ENCODE data around the gene RELA.
"Not testable (repeated sequence)": the region's sequence is repeated elsewhere in the genome, so short reads cannot be mapped to it uniquely, and the experiment has no call there.

Gene RELA

DNA sequence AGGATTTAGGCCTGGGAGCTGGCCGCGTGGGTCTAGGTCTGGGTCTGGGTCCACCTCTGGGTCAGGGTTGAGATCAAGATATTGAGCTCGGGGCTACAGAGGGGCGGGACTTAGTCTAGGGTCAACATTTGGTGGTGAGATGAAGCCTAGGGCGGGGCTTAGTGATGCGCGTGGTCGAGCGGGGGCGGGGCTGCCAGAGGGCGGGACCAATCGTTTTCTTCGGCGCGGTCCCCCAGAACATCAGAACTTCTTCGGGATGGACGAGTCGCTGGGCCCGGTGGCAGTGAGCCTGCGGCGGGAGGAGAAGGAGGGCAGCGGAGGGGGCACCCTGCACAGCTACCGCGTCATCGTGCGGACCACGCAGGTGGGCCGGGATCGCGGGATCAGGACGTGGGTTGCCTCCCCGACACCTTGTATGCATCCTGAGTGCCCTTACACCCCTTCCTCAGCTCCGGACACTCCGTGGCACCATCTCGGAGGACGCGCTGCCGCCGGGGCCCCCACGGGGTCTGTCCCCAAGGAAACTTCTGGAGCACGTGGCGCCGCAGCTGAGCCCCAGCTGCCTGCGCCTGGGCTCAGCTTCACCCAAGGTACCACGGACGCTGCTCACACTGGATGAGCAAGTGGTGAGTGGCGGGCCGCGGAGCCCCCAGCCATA is 20.6 kb downstream of the RELA start:
- H3K9ac ChIP-seq (ENCODE audit: low read depth, low read length), result peak overlapping the region; percentile 24
- H3K27me3 ChIP-seq (ENCODE audit: control insufficient read depth, insufficient read depth, low read length), result no peaks in the 10 kb centered on the region
- peaks cover 14% of the 10 kb centered on the region for H3K4me1 ChIP-seq (ENCODE audit: control insufficient read depth, insufficient read depth, low read length)
- H3K4me3 ChIP-seq (ENCODE audit: low read depth, low read length), result peak overlapping the region; percentile 74
- H3K9me3 ChIP-seq (ENCODE audit: control insufficient read depth, insufficient read depth, low read length), result no peaks in the 10 kb centered on the region
- H3K36me3 ChIP-seq (ENCODE audit: control insufficient read depth, insufficient read depth, low read length), result peaks cover 8% of the 10 kb centered on the region

GRCh38 chr11:65641297-65642013 is 21.3 kb downstream of the RELA start:
- no peaks in the 10 kb centered on the region for H3K27me3 ChIP-seq (ENCODE audit: control insufficient read depth, insufficient read depth, low read length)
- peaks cover 14% of the 10 kb centered on the region for H3K4me1 ChIP-seq (ENCODE audit: control insufficient read depth, insufficient read depth, low read length)
- H3K36me3 ChIP-seq (ENCODE audit: control insufficient read depth, insufficient read depth, low read length), result peaks cover 15% of the 10 kb centered on the region
- peak overlapping the region; percentile 74 for H3K4me3 ChIP-seq (ENCODE audit: low read depth, low read length)
- peak overlapping the region; percentile 24 for H3K9ac ChIP-seq (ENCODE audit: low read depth, low read length)
- H3K9me3 ChIP-seq (ENCODE audit: control insufficient read depth, insufficient read depth, low read length), result no peaks in the 10 kb centered on the region

DNA sequence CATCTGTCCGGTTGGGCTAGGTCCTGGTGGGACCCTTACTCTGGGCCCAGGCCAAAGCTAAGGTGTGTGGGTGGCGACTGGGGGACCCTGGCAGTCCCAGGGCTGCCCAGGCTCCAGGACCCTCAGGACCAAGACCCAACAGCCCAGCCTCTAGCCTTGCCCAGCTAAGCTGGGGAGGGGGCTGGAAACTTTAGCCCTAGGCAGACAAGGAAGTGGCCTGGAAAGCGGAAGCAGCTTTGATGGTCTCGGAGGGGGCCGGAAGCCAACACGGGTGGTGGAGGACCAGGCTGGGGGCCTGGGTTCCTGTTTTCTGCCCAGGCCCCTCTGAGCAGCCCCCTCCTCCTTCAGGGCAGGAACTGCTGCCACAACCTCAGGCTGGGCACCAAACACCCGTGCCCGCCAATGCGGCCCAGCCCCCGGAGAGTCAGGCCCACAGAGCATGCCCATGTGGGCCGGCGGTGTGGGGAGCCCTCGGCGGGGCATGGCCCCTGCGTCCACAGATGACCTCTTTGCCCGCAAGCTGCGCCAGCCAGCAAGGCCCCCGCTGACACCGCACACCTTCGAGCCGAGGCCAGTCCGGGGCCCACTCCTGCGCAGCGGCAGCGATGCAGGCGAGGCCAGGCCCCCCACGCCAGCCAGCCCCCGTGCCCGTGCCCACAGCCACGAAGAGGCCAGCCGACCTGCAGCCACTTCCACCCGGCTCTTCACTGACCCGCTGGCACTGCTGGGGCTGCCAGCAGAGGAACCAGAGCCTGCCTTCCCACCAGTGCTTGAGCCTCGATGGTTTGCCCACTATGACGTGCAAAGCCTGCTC is 22.0 kb downstream of the RELA start:
- Histone ChIP-seq H3K27me3 (ENCODE audit: control insufficient read depth, insufficient read depth, low read length) (no peaks in the 10 kb centered on the region), H3K9ac (ENCODE audit: low read depth, low read length) (no peak overlapping the region), H3K9me3 (ENCODE audit: control insufficient read depth, insufficient read depth, low read length) (no peaks in the 10 kb centered on the region), H3K4me1 (ENCODE audit: control insufficient read depth, insufficient read depth, low read length) (peaks cover 14% of the 10 kb centered on the region), H3K4me3 (ENCODE audit: low read depth, low read length) (no peak overlapping the region), H3K36me3 (ENCODE audit: control insufficient read depth, insufficient read depth, low read length) (peaks cover 18% of the 10 kb centered on the region)

DNA sequence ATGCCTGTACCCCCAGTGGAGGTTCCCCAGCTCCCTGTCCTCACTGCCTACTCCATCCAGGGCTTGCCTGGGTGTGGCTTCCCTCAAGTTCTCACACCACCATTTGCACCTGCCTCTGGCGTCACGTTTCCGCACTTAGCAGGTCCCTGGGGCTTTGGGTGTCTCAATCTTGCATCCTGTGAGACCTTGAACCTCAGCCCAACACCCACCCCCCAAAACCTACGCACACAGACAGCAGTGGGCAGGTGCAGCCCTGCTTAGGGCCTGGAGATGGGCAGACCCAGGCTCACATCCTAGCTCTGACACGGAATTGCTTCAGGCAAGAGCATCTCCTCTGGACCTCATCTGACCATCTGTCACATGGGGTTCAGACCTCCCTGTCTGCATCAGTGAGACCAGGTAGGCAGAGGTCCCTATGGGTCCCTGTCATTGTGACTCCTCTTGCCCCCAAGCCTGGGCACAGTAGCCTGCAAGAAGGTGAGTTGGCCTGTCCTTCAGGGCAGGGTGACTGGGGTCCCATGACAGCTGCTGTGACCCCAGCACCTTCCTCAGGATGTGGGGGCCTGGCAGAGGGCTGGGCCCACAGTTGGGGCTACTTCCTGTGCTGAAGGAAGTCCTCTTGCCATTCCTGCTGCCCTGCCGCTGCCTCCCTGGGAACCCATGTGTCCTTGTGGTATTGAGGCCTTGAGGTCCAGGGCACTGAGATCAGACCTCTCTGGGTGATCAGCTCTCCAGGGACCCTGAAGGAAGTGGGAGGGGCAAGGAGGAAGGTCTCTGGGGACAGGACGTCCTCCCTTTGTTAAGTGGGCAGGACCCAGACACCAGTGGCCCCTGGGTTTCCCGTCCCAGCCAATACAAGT is 22.9 kb downstream of the RELA start:
- no peaks in the 10 kb centered on the region for H3K27me3 ChIP-seq (ENCODE audit: control insufficient read depth, insufficient read depth, low read length)
- H3K4me3 ChIP-seq (ENCODE audit: low read depth, low read length), result no peak overlapping the region
- peaks cover 26% of the 10 kb centered on the region for H3K36me3 ChIP-seq (ENCODE audit: control insufficient read depth, insufficient read depth, low read length)
- H3K4me1 ChIP-seq (ENCODE audit: control insufficient read depth, insufficient read depth, low read length), result peaks cover 14% of the 10 kb centered on the region
- H3K9me3 ChIP-seq (ENCODE audit: control insufficient read depth, insufficient read depth, low read length), result no peaks in the 10 kb centered on the region
- no peak overlapping the region for H3K9ac ChIP-seq (ENCODE audit: low read depth, low read length)

DNA sequence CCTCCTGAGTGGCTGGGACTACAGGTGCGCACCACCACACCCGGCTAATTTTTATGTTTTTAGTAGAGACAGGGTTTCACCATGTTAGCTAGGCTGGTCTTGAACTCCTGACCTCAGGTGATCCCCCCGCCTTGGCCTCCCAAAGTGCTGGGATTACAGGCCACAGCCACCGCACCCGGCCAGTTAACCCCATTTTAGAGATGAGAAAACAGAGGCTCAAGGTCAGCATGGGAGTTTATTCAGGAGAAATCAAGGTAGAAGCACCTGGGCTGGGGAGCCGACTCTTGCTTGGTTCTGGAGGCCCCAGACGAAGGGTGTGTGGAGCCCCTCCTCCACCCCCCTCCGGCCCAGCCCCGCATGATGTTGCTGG is 23.5 kb downstream of the RELA start:
- not testable (repeated sequence) for H3K4me3 ChIP-seq (ENCODE audit: low read depth, low read length); H3K9me3 ChIP-seq (ENCODE audit: control insufficient read depth, insufficient read depth, low read length); H3K9ac ChIP-seq (ENCODE audit: low read depth, low read length); H3K27me3 ChIP-seq (ENCODE audit: control insufficient read depth, insufficient read depth, low read length)
- peaks cover 33% of the 10 kb centered on the region for H3K36me3 ChIP-seq (ENCODE audit: control insufficient read depth, insufficient read depth, low read length)
- peaks cover 14% of the 10 kb centered on the region for H3K4me1 ChIP-seq (ENCODE audit: control insufficient read depth, insufficient read depth, low read length)

GRCh38 chr11:65637794-65638419 is 24.8 kb downstream of the RELA start, which contains the start of gene SIPA1:
SIPA1 (plus strand) TSS chr11:65638101; CDS start chr11:65640922, 2,821 bp downstream.
- no peaks in the 10 kb centered on the region for H3K27me3 ChIP-seq (ENCODE audit: control insufficient read depth, insufficient read depth, low read length)
- peaks cover 37% of the 10 kb centered on the region for H3K36me3 ChIP-seq (ENCODE audit: control insufficient read depth, insufficient read depth, low read length)
- peaks cover 10% of the 10 kb centered on the region for H3K4me1 ChIP-seq (ENCODE audit: control insufficient read depth, insufficient read depth, low read length)
- peak within 1 kb of the TSS; percentile 70 for H3K4me3 ChIP-seq (ENCODE audit: low read depth, low read length)
- peak within 1 kb of the TSS; percentile 47 for H3K9ac ChIP-seq (ENCODE audit: low read depth, low read length)
- no peaks in the 10 kb centered on the region for H3K9me3 ChIP-seq (ENCODE audit: control insufficient read depth, insufficient read depth, low read length)

DNA sequence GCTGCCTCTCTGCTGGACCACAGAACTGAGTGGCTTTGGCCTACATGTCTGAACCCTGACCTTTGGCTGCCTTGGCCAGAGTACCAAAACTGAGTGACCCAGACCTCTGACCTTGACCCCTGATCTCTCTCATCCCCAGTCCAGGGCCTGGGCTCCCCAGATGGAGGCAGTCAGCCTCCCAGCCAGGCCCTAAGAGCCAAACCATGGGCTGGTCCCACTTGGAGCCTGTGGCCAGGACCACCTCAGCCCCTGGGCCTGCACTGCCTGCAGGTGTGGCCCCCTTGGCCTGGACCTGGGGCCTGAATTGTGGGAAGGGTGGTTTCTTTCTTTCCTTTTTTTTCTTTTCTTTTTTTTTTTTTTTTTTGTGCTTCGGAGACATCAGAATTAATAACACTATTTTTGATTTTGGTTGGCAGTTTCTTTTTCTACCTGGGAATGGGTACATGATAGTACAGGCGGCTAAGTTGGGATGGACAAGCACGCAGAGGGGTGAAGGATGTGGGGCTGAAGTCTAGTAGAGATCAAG is 25.6 kb downstream of the RELA start:
- peak overlapping the region; percentile 32 for H3K4me3 ChIP-seq (ENCODE audit: low read depth, low read length)
- no peaks in the 10 kb centered on the region for H3K9me3 ChIP-seq (ENCODE audit: control insufficient read depth, insufficient read depth, low read length)
- peaks cover 37% of the 10 kb centered on the region for H3K36me3 ChIP-seq (ENCODE audit: control insufficient read depth, insufficient read depth, low read length)
- H3K9ac ChIP-seq (ENCODE audit: low read depth, low read length), result no peak overlapping the region
- no peaks in the 10 kb centered on the region for H3K27me3 ChIP-seq (ENCODE audit: control insufficient read depth, insufficient read depth, low read length)
- H3K4me1 ChIP-seq (ENCODE audit: control insufficient read depth, insufficient read depth, low read length), result peaks cover 10% of the 10 kb centered on the region

- peaks cover 8% of the 10 kb centered on the region for H3K4me1 ChIP-seq (ENCODE audit: control insufficient read depth, insufficient read depth, low read length)
- no peak overlapping the region for H3K9ac ChIP-seq (ENCODE audit: low read depth, low read length)
- H3K27me3 ChIP-seq (ENCODE audit: control insufficient read depth, insufficient read depth, low read length), result no peaks in the 10 kb centered on the region
- no peak overlapping the region for H3K4me3 ChIP-seq (ENCODE audit: low read depth, low read length)
- no peaks in the 10 kb centered on the region for H3K9me3 ChIP-seq (ENCODE audit: control insufficient read depth, insufficient read depth, low read length)
- peaks cover 37% of the 10 kb centered on the region for H3K36me3 ChIP-seq (ENCODE audit: control insufficient read depth, insufficient read depth, low read length)
Observed at GRCh38 chr11:65636108-65637031, 26.3 kb downstream of the RELA start.

DNA sequence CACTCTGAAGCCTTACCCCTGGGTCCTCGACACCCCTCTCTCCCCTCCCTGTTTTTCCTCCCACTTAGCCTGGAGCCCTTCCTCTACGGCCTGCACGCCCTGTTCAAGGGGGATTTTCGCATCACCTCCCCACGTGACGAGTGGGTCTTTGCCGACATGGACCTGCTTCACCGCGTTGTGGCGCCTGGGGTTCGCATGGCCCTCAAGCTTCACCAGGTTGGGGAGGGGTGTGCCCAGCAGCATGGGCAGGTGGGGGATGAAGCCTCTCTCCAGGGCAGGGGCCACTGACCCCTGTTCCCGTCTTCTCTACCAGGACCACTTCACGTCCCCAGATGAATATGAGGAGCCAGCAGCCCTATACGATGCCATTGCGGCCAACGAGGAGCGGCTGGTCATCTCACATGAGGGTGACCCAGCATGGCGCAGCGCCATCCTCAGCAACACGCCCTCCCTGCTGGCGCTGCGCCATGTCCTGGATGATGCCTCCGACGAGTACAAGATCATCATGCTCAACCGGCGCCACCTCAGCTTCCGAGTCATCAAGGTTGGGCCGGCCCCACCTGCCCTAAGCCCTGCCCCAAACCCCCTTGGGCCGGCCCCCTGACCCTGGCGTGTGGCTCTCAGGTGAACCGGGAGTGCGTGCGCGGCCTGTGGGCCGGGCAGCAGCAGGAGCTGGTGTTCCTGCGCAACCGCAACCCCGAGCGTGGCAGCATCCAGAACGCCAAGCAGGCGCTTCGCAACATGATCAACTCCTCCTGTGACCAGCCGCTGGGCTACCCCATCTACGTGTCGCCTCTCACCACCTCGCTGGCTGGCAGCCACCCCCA is 27.6 kb downstream of the RELA start:
- H3K36me3 ChIP-seq (ENCODE audit: control insufficient read depth, insufficient read depth, low read length), result peaks cover 46% of the 10 kb centered on the region
- H3K4me3 ChIP-seq (ENCODE audit: low read depth, low read length), result no peak overlapping the region
- peaks cover 8% of the 10 kb centered on the region for H3K4me1 ChIP-seq (ENCODE audit: control insufficient read depth, insufficient read depth, low read length)
- H3K9ac ChIP-seq (ENCODE audit: low read depth, low read length), result no peak overlapping the region
- no peaks in the 10 kb centered on the region for H3K27me3 ChIP-seq (ENCODE audit: control insufficient read depth, insufficient read depth, low read length)
- no peaks in the 10 kb centered on the region for H3K9me3 ChIP-seq (ENCODE audit: control insufficient read depth, insufficient read depth, low read length)
